Testis (tissue), 2 donors: Measurements from ENCODE around the gene DNAJC7.

Experiments
- CTCF ChIP-seq, 3 experiments: fragments of 450-650 bp in 2 of 3; fragments of 200-600 bp in 1 of 3; sonication (generic) in 1 of 3; IDR thresholded peaks; one replicate each; pipeline ENCODE4 v1.5.1; 2016 to 2019; ENCODE audit warnings: antibody characterized with exemption in 3 of 3, mild to moderate bottlenecking in 2 of 3, moderate library complexity in 1 of 3
- POLR2A ChIP-seq: fragments of 450-650 bp; IDR thresholded peaks from one replicate; pipeline ENCODE4 v1.6.1; 2017; ENCODE audit warnings: antibody characterized with exemption, mild to moderate bottlenecking, moderate library complexity

- TF ChIP-seq CTCF (IDR thresholded peaks at IDR 0.05) (no peak), POLR2A (no peak)
Observed at GRCh38 chr17:41974658-41975057, 42.6 kb downstream of the DNAJC7 start.
